Measurements from ENCODE around the gene PRPH.
"Not testable (repeated sequence)": the region's sequence is repeated elsewhere in the genome, so short reads cannot be mapped to it uniquely, and the experiment has no call there.

PRPH gene

GRCh38 chr12:49264466-49264872, 30.5 kb upstream of the PRPH start:
- Histone ChIP-seq H3K27me3 (ENCODE audit: insufficient read depth, low read length) (no peaks in the 10 kb centered on the region; the same call in 1 of the 2 replicates), H3K9me3 (ENCODE audit: insufficient read depth, low read depth, low read length) (no peaks in the 10 kb centered on the region), H3K4me3 (ENCODE audit: low read length) (peak overlapping the region; percentile 95), H3K27ac (ENCODE audit: low read length) (peak overlapping the region; percentile 58), H3K4me1 (ENCODE audit: insufficient read depth, low read length) (no peaks in the 10 kb centered on the region; the same call in 1 of the 2 replicates), H3K36me3 (ENCODE audit: insufficient read depth, low read depth, low read length) (peaks cover 26% of the 10 kb centered on the region), H3K9ac (ENCODE audit: low read depth, low read length) (peak overlapping the region; percentile 76; the same call in 1 of the 2 replicates)

GRCh38 chr12:49264873-49265792, 29.8 kb upstream of the PRPH start, which contains the start of gene TUBA1C:
Gene TUBA1C (plus strand): TSS chr12:49265082. CDS start chr12:49265182, 100 bp downstream.
- peak within 1 kb of the TSS; percentile 58 for H3K27ac ChIP-seq (ENCODE audit: low read length)
- no peaks in the 10 kb centered on the region; the same call in 1 of the 2 replicates for H3K4me1 ChIP-seq (ENCODE audit: insufficient read depth, low read length)
- H3K4me3 ChIP-seq (ENCODE audit: low read length), result peak within 1 kb of the TSS; percentile 95
- no peaks in the 10 kb centered on the region for H3K9me3 ChIP-seq (ENCODE audit: insufficient read depth, low read depth, low read length)
- H3K9ac ChIP-seq (ENCODE audit: low read depth, low read length), result peak within 1 kb of the TSS; percentile 97
- H3K36me3 ChIP-seq (ENCODE audit: insufficient read depth, low read depth, low read length), result peaks cover 32% of the 10 kb centered on the region
- H3K27me3 ChIP-seq (ENCODE audit: insufficient read depth, low read length), result no peaks in the 10 kb centered on the region; the same call in 1 of the 2 replicates

- not testable (repeated sequence) for H3K27ac ChIP-seq (ENCODE audit: low read length); H3K4me1 ChIP-seq (ENCODE audit: insufficient read depth, low read length); H3K4me3 ChIP-seq (ENCODE audit: low read length); H3K27me3 ChIP-seq (ENCODE audit: insufficient read depth, low read length); H3K9me3 ChIP-seq (ENCODE audit: insufficient read depth, low read depth, low read length); H3K9ac ChIP-seq (ENCODE audit: low read depth, low read length)
- H3K36me3 ChIP-seq (ENCODE audit: insufficient read depth, low read depth, low read length), result peaks cover 69% of the 10 kb centered on the region
Observed at GRCh38 chr12:49269191-49269590, 25.8 kb upstream of the PRPH start.

DNA sequence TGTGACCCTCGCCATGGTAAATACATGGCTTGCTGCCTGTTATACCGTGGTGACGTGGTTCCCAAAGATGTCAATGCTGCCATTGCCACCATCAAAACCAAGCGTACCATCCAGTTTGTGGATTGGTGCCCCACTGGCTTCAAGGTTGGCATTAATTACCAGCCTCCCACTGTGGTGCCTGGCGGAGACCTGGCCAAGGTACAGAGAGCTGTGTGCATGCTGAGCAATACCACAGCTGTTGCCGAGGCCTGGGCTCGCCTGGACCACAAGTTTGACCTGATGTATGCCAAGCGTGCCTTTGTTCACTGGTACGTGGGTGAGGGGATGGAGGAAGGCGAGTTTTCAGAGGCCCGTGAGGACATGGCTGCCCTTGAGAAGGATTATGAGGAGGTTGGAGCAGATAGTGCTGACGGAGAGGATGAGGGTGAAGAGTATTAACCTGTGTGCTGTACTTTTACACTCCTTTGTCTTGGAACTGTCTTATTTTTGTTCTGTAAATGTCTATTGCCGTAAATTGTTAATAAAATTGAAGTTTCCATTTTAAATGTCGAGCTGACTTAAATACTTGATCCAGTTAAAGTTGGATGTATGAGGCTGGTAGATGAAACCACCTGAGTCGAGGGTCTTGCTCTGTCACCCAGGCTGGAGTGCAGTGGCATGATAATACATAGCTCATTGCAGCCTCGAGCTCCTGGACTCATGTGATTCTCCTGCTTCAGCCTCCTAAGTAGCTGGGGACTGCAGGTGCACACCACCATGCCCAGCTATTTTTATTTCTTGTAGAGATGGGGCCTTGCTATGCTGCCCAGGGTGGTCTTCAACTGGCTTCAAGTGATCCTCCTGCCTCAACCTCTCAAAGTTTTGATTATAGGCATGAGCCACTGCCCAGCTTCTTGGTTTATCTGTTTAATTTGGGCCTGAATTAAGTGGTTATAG, 21.9 kb upstream of the PRPH start:
- H3K4me3 ChIP-seq (ENCODE audit: low read length), result no peak overlapping the region
- peaks cover 52% of the 10 kb centered on the region for H3K36me3 ChIP-seq (ENCODE audit: insufficient read depth, low read depth, low read length)
- no peaks in the 10 kb centered on the region for H3K27me3 ChIP-seq (ENCODE audit: insufficient read depth, low read length)
- H3K9ac ChIP-seq (ENCODE audit: low read depth, low read length), result no peak overlapping the region
- no peak overlapping the region for H3K27ac ChIP-seq (ENCODE audit: low read length)
- no peaks in the 10 kb centered on the region; the same call in 1 of the 2 replicates for H3K4me1 ChIP-seq (ENCODE audit: insufficient read depth, low read length)
- no peaks in the 10 kb centered on the region for H3K9me3 ChIP-seq (ENCODE audit: insufficient read depth, low read depth, low read length)

GRCh38 chr12:49273726-49274395, 21.1 kb upstream of the PRPH start:
- Histone ChIP-seq H3K4me3 (ENCODE audit: low read length) (no peak overlapping the region), H3K9ac (ENCODE audit: low read depth, low read length) (no peak overlapping the region), H3K36me3 (ENCODE audit: insufficient read depth, low read depth, low read length) (peaks cover 50% of the 10 kb centered on the region), H3K4me1 (ENCODE audit: insufficient read depth, low read length) (no peaks in the 10 kb centered on the region; the same call in 1 of the 2 replicates), H3K9me3 (ENCODE audit: insufficient read depth, low read depth, low read length) (no peaks in the 10 kb centered on the region), H3K27me3 (ENCODE audit: insufficient read depth, low read length) (no peaks in the 10 kb centered on the region), H3K27ac (ENCODE audit: low read length) (no peak overlapping the region)

DNA sequence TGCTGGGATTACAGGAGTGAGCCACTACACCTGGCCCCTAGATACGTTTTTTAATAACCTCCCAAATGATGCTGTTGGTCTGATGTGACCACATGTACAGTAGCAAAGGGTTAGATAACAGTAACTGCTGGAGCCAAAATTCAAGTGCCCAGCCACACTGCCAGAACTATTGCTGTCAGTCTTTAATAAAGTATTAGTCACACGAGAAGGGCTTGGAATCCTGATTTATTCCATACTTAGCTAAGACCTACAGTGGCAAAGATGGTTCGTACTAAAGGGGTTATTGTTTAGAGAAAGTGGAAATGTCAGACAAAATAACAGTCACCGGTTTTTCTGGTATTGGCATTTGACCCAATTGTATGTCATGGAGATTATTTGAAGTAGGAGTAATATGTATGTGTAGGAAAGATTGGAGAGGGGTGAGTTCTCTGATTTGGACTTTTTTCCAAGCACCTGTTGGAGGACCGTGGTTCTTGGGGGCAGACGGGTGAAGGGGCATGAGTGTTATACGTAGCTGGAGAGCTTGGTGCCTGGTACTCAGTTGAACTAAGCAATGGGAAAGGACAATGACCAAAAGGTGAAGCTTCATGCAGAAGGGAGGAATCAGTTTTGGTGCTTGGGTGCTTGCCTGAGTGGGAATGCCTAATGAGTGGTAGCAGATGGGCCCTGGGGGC, 20.4 kb upstream of the PRPH start:
- H3K4me1 ChIP-seq (ENCODE audit: insufficient read depth, low read length), result peaks cover 3% of the 10 kb centered on the region; the same call in 1 of the 2 replicates
- no peak overlapping the region for H3K27ac ChIP-seq (ENCODE audit: low read length)
- no peak overlapping the region for H3K4me3 ChIP-seq (ENCODE audit: low read length)
- peaks cover 43% of the 10 kb centered on the region for H3K36me3 ChIP-seq (ENCODE audit: insufficient read depth, low read depth, low read length)
- H3K9ac ChIP-seq (ENCODE audit: low read depth, low read length), result no peak overlapping the region
- H3K9me3 ChIP-seq (ENCODE audit: insufficient read depth, low read depth, low read length), result no peaks in the 10 kb centered on the region
- H3K27me3 ChIP-seq (ENCODE audit: insufficient read depth, low read length), result no peaks in the 10 kb centered on the region

- Histone ChIP-seq H3K4me1 (ENCODE audit: insufficient read depth, low read length) (peaks cover 7% of the 10 kb centered on the region), H3K36me3 (ENCODE audit: insufficient read depth, low read depth, low read length) (peaks cover 22% of the 10 kb centered on the region), H3K27ac (ENCODE audit: low read length) (no peak overlapping the region), H3K27me3 (ENCODE audit: insufficient read depth, low read length) (no peaks in the 10 kb centered on the region), H3K9ac (ENCODE audit: low read depth, low read length) (no peak overlapping the region), H3K4me3 (ENCODE audit: low read length) (no peak overlapping the region), H3K9me3 (ENCODE audit: insufficient read depth, low read depth, low read length) (no peaks in the 10 kb centered on the region)
Observed at GRCh38 chr12:49276304-49277290, 18.4 kb upstream of the PRPH start.

DNA sequence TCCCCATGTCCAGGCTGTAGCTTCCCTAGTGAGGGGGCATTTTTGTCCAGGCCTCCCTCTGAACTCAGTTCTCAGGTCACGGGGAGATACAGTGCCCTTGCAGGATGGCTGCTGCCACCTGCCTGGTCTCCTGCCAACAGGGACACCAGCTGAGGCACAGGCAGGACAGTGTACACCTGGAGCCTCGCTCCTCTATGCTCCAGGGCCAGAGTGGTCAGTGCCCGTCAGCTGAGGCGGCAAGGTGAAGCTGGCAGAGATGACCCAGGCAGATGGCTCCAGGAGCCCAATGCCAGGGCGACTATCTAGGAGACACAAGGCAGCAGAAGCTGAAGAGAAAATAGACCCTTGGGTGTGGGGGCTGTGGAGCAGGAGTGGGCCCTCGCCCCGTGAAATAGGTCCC, 17.5 kb upstream of the PRPH start:
- peaks cover 7% of the 10 kb centered on the region for H3K4me1 ChIP-seq (ENCODE audit: insufficient read depth, low read length)
- H3K36me3 ChIP-seq (ENCODE audit: insufficient read depth, low read depth, low read length), result peaks cover 16% of the 10 kb centered on the region
- no peak overlapping the region for H3K9ac ChIP-seq (ENCODE audit: low read depth, low read length)
- no peaks in the 10 kb centered on the region for H3K27me3 ChIP-seq (ENCODE audit: insufficient read depth, low read length)
- H3K27ac ChIP-seq (ENCODE audit: low read length), result no peak overlapping the region
- H3K4me3 ChIP-seq (ENCODE audit: low read length), result no peak overlapping the region
- no peaks in the 10 kb centered on the region for H3K9me3 ChIP-seq (ENCODE audit: insufficient read depth, low read depth, low read length)

- Histone ChIP-seq H3K4me3 (ENCODE audit: low read length) (no peak overlapping the region), H3K27ac (ENCODE audit: low read length) (no peak overlapping the region), H3K9ac (ENCODE audit: low read depth, low read length) (peak overlapping the region; percentile 3; the same call in 1 of the 2 replicates), H3K9me3 (ENCODE audit: insufficient read depth, low read depth, low read length) (no peaks in the 10 kb centered on the region), H3K27me3 (ENCODE audit: insufficient read depth, low read length) (no peaks in the 10 kb centered on the region), H3K4me1 (ENCODE audit: insufficient read depth, low read length) (peaks cover 7% of the 10 kb centered on the region), H3K36me3 (ENCODE audit: insufficient read depth, low read depth, low read length) (no peaks in the 10 kb centered on the region)
Observed at GRCh38 chr12:49279706-49280159, 15.2 kb upstream of the PRPH start.

DNA sequence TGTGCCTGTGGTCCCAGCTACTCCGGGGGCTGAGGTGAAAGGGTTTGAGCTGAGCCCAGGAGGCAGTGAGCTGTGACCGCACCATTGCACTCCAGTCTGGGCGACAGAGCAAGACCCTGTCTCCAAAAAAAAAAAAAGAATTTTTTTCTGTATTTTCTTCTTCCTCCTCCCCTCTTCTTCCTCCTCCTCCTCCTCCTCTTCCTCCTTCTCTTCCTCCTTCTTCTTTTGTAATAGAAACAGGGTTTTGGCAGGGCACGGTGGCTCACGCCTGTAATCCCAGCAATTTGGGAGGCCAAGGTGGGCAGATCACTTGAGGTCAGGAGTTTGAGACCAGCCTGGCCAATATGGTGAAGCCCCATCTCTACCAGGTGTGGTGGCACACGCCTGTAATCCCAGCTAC, 14.4 kb upstream of the PRPH start:
- not testable (repeated sequence) for H3K9ac ChIP-seq (ENCODE audit: low read depth, low read length); H3K9me3 ChIP-seq (ENCODE audit: insufficient read depth, low read depth, low read length); H3K27me3 ChIP-seq (ENCODE audit: insufficient read depth, low read length); H3K4me1 ChIP-seq (ENCODE audit: insufficient read depth, low read length); H3K4me3 ChIP-seq (ENCODE audit: low read length); H3K36me3 ChIP-seq (ENCODE audit: insufficient read depth, low read depth, low read length); H3K27ac ChIP-seq (ENCODE audit: low read length)

All from iPS-20b (cell line).